Uterus (tissue), 2 donors: ENCODE data around the gene WASF2.

ENCODE experiments used
- POLR2A ChIP-seq, 2 donors: fragments of 450-650 bp; IDR thresholded peaks; one replicate each; pipeline ENCODE4 v1.6.1; 2016; ENCODE audit warnings: antibody characterized with exemption in 2 of 2, mild to moderate bottlenecking in 1 of 2, moderate library complexity in 1 of 2
- TF ChIP-seq, protein P1 (sequence below), 4 experiments: fragments of 200-600 bp in 2 of 4; fragments of 450-650 bp in 2 of 4; sonication (generic) in 2 of 4; IDR thresholded peaks; one replicate each; pipeline ENCODE4 v1.5.1; 2016 to 2019; ENCODE audit warnings: antibody characterized with exemption in 4 of 4, mild to moderate bottlenecking in 2 of 4, moderate library complexity in 1 of 4

- TF ChIP-seq, protein P1, sequence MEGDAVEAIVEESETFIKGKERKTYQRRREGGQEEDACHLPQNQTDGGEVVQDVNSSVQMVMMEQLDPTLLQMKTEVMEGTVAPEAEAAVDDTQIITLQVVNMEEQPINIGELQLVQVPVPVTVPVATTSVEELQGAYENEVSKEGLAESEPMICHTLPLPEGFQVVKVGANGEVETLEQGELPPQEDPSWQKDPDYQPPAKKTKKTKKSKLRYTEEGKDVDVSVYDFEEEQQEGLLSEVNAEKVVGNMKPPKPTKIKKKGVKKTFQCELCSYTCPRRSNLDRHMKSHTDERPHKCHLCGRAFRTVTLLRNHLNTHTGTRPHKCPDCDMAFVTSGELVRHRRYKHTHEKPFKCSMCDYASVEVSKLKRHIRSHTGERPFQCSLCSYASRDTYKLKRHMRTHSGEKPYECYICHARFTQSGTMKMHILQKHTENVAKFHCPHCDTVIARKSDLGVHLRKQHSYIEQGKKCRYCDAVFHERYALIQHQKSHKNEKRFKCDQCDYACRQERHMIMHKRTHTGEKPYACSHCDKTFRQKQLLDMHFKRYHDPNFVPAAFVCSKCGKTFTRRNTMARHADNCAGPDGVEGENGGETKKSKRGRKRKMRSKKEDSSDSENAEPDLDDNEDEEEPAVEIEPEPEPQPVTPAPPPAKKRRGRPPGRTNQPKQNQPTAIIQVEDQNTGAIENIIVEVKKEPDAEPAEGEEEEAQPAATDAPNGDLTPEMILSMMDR (IDR thresholded peaks at IDR 0.05), result no peak
- TF ChIP-seq POLR2A (IDR thresholded peaks at IDR 0.05), result no peak
Measured at GRCh38 chr1:27380224-27380623, 109.7 kb downstream of the WASF2 start.
